HG03097 (cell line): Measurements from ENCODE around the gene SLC8A2.
"Not testable (repeated sequence)": the region's sequence is repeated elsewhere in the genome, so short reads cannot be mapped to it uniquely, and the experiment has no call there.

ENCODE experiments used
- ATAC-seq: cut with Tn5 transposase; IDR thresholded peaks from one replicate; pipeline ENCODE4 v1.9.1; 2021; ENCODE audit not compliant: unreplicated experiment, low FRiP score

SLC8A2 gene

DNA sequence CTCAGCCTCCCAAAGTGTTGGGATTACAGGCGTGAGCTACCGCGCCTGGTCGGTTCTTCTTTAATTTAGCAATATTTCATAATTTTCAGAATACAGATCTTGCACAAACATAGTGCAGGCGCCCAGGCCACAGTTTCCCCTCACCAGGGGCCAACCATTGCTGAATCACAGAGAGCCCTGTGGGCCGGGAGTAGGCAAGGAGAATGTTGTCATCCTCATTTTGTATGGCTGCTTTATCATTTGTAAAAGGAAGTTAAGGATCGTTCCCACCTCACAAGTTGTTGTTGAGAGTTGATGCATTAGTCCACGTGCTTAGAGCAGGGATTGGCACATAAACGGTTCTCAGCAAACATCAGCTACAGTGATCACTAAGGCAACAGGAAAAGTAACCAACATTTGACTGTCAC lies 82.5 kb downstream of the SLC8A2 start:
- ATAC-seq: no peak

DNA sequence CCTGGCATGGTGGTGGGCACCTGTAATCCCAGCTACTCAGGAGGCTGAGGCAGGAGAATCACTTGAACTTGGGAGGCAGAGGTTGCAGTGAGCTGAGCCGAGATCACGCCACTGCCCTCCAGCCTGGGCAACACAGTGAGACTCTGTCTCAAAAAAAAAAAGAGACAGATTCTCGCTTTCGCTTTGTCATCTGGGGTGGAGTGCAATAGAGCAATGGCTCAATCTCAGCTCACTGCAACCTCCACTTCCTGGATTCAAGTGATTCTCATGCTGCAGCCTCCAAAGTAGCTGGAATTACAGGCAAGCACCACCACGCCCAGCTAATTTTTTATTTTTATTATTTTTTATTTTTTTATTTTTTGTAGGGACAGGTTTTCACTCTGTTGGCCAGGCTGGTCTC lies 83.0 kb downstream of the SLC8A2 start:
- ATAC-seq: not testable (repeated sequence)

DNA sequence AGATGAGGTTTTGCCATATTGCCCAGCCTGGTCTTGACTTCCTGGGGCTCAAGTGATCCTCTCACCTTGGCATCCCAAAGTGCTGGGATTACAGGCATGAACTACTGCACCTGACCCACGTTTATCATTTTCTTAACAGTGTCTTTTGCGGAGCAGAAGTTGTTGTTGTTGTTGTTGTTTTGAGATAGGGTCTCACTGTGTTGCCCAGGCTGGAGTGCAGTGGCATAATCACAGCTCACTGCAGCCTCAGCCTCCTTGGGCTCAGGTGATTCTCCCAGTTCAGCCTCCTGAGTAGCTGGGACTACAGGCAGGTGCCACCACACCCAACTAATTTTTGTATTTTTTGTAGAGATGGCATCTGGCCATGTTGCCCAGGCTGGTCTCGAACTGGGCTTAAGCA lies 84.1 kb downstream of the SLC8A2 start:
- ATAC-seq: not testable (repeated sequence)

DNA sequence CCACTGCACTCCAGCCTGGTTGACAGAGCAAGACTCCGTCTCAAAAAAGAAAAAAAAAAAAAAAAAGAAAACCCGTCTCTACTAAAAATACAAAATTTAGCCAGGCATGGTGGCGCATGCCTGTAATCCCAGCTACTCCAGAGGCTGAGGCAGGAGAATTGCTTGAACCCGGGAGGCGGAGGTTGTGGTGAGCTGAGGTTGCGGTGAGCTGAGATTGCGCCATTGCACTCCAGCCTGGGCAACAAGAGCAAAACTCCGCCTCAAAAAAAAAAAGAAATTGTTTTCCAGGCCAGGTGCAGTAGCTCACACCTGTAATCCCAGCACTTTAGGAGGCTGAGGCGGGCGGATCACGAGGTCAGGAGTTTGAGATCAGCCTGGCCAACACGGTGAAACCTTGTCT lies 85.1 kb downstream of the SLC8A2 start:
- not testable (repeated sequence) for ATAC-seq

DNA sequence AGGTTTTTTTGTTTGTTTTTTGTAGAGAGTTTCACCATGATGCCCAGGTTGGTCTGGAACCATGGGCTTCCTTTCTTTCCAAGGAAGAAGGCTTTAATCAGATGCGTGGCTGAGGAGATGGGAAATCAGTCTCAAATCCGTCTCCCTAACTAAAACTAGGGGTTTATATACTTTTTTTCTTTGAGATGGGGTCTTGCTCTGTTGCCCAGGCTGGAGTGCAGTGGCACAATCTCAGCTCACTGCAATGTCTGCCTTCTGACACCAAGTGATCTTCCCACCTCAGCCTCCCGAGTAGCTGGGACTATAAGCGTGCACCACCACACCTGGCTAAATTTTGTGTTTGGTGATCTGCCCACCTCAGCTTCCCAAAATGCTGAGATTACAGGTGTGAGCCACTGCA lies 87.2 kb downstream of the SLC8A2 start:
- not testable (repeated sequence) for ATAC-seq

DNA sequence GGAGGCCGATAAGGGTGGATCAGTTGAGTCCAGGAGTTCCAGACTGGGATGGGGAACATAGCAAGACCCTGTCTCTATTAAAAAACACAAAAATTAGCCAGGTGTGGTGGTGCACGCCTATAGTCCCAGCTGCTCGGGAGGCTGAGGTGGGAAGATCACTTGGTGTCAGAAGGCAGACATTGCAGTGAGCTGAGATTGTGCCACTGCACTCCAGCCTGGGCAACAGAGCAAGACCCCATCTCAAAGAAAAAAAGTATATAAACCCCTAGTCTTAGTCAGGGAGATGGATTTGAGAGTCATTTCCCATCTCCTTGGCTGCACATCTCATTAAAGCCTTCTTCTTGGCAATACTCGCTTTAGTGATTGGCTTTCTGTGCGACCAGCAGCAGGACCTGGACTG lies 87.8 kb downstream of the SLC8A2 start:
- ATAC-seq: not testable (repeated sequence)

DNA sequence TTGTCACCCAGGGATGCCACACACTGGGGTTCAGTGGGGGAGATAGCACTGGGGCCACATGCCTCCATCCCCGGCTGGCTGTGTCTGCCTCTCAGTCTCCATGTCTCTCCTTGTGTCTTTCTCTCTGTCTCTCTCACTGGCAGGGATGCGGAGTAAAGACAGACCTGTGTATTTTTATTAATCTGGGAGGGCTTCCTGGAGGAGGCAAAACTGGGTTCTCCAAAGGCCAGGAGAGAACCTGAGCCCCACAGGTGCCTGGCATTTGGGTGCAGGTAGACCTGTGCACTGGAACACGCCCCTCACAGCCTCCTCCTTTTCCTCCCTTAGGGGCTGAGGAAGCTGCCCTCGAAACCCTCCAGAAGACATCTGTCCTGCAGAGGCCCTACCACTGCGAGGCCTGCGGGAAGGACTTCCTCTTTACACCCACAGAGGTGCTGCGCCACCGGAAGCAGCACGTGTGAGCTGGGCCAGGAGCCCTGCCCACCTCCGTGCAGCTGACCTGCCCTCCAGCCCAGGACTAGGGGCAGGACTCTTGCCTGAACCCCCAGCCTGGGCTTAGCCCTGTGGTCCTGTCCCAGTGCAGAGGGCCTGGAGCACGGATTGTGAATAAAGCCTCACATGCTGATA lies 89.9 kb downstream of the SLC8A2 start:
- no peak for ATAC-seq

DNA sequence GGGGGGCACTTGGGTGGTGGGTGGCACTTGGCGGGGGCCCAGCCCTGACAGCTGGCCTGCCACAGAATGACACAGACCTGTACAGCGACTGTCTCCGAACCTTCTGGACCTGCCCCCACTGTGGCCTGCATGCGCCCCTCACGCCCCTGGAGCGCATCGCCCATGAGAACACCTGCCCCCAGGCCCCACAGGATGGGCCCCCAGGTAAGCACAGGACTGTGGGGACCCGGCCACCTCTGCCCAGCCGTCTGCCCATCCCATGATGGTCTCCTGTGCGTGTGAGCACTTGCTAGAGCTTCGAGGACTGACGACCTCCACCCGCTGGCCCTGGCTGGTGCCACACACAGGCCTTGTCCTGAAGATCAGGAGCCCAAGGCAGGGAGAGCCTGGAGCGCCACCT lies 90.6 kb downstream of the SLC8A2 start:
- no peak for ATAC-seq

DNA sequence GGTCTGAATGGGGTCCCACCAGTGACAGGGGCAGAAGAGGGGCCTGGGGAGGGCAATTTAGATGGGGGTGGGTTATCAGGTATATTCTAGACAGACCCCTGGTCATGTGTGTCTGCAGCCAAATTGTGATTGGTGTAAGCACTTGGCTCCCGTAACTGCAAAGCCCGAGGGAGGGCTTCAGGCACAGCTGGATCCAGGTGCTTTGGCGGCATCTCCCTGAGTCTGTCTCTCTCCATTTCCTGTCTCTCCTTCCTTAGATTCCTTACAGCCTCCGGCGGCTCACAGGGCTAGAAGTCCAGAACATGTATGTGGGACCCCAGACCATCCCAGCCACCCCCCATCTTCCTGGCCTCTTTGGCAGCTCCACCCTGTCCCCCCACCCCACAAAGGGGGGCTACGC lies 91.1 kb downstream of the SLC8A2 start:
- no peak for ATAC-seq

DNA sequence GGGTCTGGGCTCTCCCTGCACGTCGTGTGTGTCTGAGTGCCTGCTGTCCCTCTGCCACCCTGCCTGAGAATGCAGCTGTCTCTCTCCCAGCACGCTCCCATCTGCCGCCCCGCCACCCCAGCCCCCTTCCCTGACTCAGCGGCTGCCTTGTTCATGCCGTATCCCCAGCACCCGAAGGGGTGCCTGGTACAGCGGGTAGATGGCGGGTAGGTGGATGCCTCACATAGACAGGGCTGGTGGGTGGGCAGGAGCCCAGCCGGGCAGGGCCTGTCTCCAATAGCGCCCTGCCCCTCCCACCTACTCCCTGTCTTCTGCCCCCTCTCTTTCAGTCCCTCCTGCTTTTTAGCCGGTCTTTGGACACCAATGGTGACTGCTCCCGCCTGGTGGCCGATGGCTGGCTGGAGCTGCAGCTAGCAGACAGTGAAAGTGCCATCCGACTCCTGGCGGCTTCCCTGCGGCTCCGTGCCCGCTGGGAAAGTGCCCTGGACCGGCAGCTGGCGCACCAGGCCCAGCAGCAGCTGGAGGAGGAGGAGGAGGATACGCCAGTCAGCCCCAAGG lies 92.2 kb downstream of the SLC8A2 start:
- ATAC-seq: no peak

DNA sequence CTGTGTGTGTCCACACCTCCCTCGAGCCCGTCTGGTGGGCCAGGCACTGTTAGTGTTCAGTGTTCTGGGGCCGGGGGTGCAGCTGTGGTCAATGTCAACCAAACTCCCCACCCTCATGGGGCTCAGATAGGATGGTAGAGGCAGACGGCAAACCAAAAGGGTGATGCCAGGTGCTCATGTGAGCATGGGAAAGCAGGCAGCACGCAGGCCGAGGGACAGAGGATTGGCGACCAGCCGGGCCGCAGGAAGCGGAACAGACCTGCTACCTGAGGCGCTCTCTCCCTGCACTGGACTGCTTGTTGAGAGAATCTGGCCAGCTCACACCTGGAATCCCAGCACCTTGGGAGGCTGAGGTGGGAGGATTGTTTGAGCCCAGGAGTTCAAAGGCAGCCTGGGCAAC lies 93.4 kb downstream of the SLC8A2 start:
- ATAC-seq: no peak
